T-cell (primary cell): ENCODE data around the gene IBTK. TPM values are rescaled to one million over a fixed set of nuclear protein-coding genes. Genes with fewer than 3 reads are reported as not detected.
"Not testable (repeated sequence)": the region's sequence is repeated elsewhere in the genome, so short reads cannot be mapped to it uniquely, and the experiment has no call there.

Experiments used
- ATAC-seq, 4 experiments: fragments of 200-7000 bp in 3 of 4; fragments of 150-1000 bp in 1 of 4; cut with Tn5 transposase; replicated peaks in 1 of 4; 1 replicate in 3 of 4; 2 replicates in 1 of 4; pipeline ENCODE4 v1.10.0; 2021; ENCODE audit warnings: moderate library complexity in 3 of 4, mild to moderate bottlenecking in 2 of 4, moderate number of reproducible peaks in 1 of 4
- CTCF ChIA-PET, 2 donors: fragments of 300-600 bp; sonication (Branson Sonifier 250); formaldehyde crosslinking; loops; one replicate each; lab custom pipeline; 2022; ENCODE audit warnings: antibody characterized with exemption in 2 of 2; lab: Charles Lee
- POLR2A ChIA-PET, 2 donors: fragments of 300-600 bp; sonication (Branson Sonifier 250); formaldehyde crosslinking; loops; one replicate each; lab custom pipeline; 2022; ENCODE audit warnings: antibody characterized with exemption in 2 of 2; lab: Charles Lee
- DNase-seq, 35 experiments: peaks; one replicate each; pipeline versions ENCODE4 v3.0.0 to v3.0.0-alpha.2; 2013 to 2023
- H3K27ac ChIP-seq: one replicate; pipeline ENCODE4 v1.5.1; 2013; ENCODE audit warnings: low read length
- H3K27me3 ChIP-seq, 2 experiments: replicated peaks in 1 of 2; 1 replicate in 1 of 2; 2 replicates in 1 of 2; pipeline versions ENCODE4 v1.6.1 to v1.7.0; 2013; ENCODE audit warnings: low read length in 1 of 2, mixed read lengths in 1 of 2; ENCODE audit not compliant: control insufficient read depth in 2 of 2, insufficient read depth in 2 of 2; ENCODE audit errors: extremely low read depth in 1 of 2
- H3K36me3 ChIP-seq, 2 donors: 1 replicate in 1 of 2; 2 replicates in 1 of 2; pipeline versions ENCODE4 v1.6.1 to v1.7.0; 2013; ENCODE audit warnings: low read length in 1 of 2; ENCODE audit not compliant: control insufficient read depth in 2 of 2, insufficient read depth in 1 of 2; ENCODE audit errors: extremely low read depth in 1 of 2
- H3K4me1 ChIP-seq, 2 experiments: 1 replicate in 1 of 2; 2 replicates in 1 of 2; pipeline versions ENCODE4 v1.6.1 to v1.7.0; 2013; ENCODE audit warnings: low read length in 2 of 2, mixed read lengths in 1 of 2; ENCODE audit not compliant: insufficient read depth in 2 of 2, control insufficient read depth in 1 of 2; ENCODE audit errors: extremely low read depth in 1 of 2
- H3K4me3 ChIP-seq, 2 donors: 1 replicate in 1 of 2; 2 replicates in 1 of 2; pipeline versions ENCODE4 v1.5.1 to v1.7.0; 2013; ENCODE audit warnings: mild to moderate bottlenecking in 2 of 2, low read length in 1 of 2, moderate library complexity in 1 of 2; ENCODE audit not compliant: control insufficient read depth in 1 of 2; ENCODE audit errors: extremely low read depth in 1 of 2
- H3K9me3 ChIP-seq: 2 replicates; pipeline ENCODE4 v1.7.0; 2013
- H3K27ac Mint-ChIP-seq, 2 donors: one replicate each; pipeline ENCODE4 v1.8.0; 2020 to 2021; ENCODE audit warnings: mild to moderate bottlenecking in 2 of 2, mixed read lengths in 2 of 2
- H3K27me3 Mint-ChIP-seq, 2 donors: one replicate each; pipeline ENCODE4 v1.8.0; 2021 to 2022; ENCODE audit warnings: mixed read lengths in 2 of 2
- H3K36me3 Mint-ChIP-seq: one replicate; pipeline ENCODE4 v1.8.0; 2021; ENCODE audit warnings: mixed read lengths
- H3K4me1 Mint-ChIP-seq, 3 donors: one replicate each; pipeline ENCODE4 v1.8.0; 2020 to 2022; ENCODE audit warnings: mixed read lengths in 3 of 3, mild to moderate bottlenecking in 1 of 3
- H3K4me3 Mint-ChIP-seq, 3 donors: one replicate each; pipeline ENCODE4 v1.8.0; 2020 to 2022; ENCODE audit warnings: mild to moderate bottlenecking in 3 of 3, mixed read lengths in 3 of 3, moderate library complexity in 3 of 3
- H3K9me3 Mint-ChIP-seq, 3 donors: one replicate each; pipeline ENCODE4 v1.8.0; 2020 to 2022; ENCODE audit warnings: mixed read lengths in 3 of 3
- WGBS: methylation state at CpG from one replicate; pipeline ENCODE4 v1.1.5; 2013; ENCODE audit warnings: missing lambda C conversion rate; ENCODE audit not compliant: insufficient coverage; 5-methylcytosine and 5-hydroxymethylcytosine counted together
- total RNA-seq, 35 experiments: library from RNA in 6 of 35; stranded (reverse) in 6 of 35; fragments of 120-200 nt in 1 of 35; gene quantifications; one replicate each; pipeline versions ENCODE4 v1.2.1 to v1.2.4 and lab custom pipeline; 2013 to 2026

IBTK gene
- total RNA-seq (10 to 100 TPM; 19.2 to 21.9 (median 20.7) TPM), total RNA-seq (lab: John Stamatoyannopoulos, UW) (66.2 to 156 (median 96.4) reads per million in 29 experiments)
- 41.2 TPM for total RNA-seq (2013)

- no peaks in the 10 kb centered on the region for H3K9me3 ChIP-seq
- Mint-ChIP-seq H3K27ac (peak within 1 kb of the TSS; percentile 93 to 96), H3K36me3 (peaks cover 10% of the 10 kb centered on the region), H3K27me3 (no peaks in the 10 kb centered on the region), H3K4me1 (peaks cover 43 to 44% (median 44%) of the 10 kb centered on the region in 3 donors), H3K9me3 (no peaks in the 10 kb centered on the region), H3K4me3 (peak within 1 kb of the TSS; percentile 95 to 98 (median 97))
- ChIA-PET CTCF (interaction anchor here (1.5 to 3.8 kb wide), 4 partner anchors 28 to 820 kb away, joined by 3 to 38 read pairs (median 6); partner anchors contain the start of genes DOP1A (in 2 of the 2) and UBE3D (in 2 of the 2)), POLR2A (interaction anchor here (0.7 to 0.9 kb wide), 2 partner anchors 35 to 818 kb away, joined by 3 read pairs; partner anchors contain the start of gene UBE3D (in 1 of the 2))
- 3% methylated on average over 45 of the region's 45 CpGs for WGBS
- peak within 1 kb of the TSS; percentile 83 for H3K27ac ChIP-seq
- H3K4me3 ChIP-seq: peak within 1 kb of the TSS; percentile 82 to 95
- H3K36me3 ChIP-seq: no peaks in the 10 kb centered on the region
- DNase-seq (peak; percentile 74 to 95 (median 88)), ATAC-seq (peak; percentile 89 to 95 (median 92))
- H3K4me1 ChIP-seq: peaks cover 10 to 27% of the 10 kb centered on the region in 2 experiments
- H3K27me3 ChIP-seq: no peaks in the 10 kb centered on the region
Measured at GRCh38 chr6:82247505-82248272, at the start of gene IBTK. Gene IBTK (minus strand): TSS chr6:82247744. CDS start chr6:82240486, 7,258 bp downstream.

- ChIA-PET CTCF (interaction anchor here in 1 of 2 donors (2.2 kb wide), 1 partner anchor 13 kb away, joined by 7 read pairs; no protein-coding TSS in a partner anchor), POLR2A (no interaction called here)
- Histone ChIP-seq H3K27me3 (no peaks in the 10 kb centered on the region), H3K4me1 (no peaks in the 10 kb centered on the region), H3K27ac (no peak overlapping the region), H3K36me3 (no peaks in the 10 kb centered on the region), H3K9me3 (no peaks in the 10 kb centered on the region), H3K4me3 (no peak overlapping the region)
- Mint-ChIP-seq H3K9me3 (peaks cover 0 to 3% (median 0%) of the 10 kb centered on the region in 3 donors), H3K4me1 (peaks cover 26 to 39% (median 33%) of the 10 kb centered on the region in 3 donors), H3K27ac (no peak overlapping the region), H3K27me3 (peaks cover 0 to 7% of the 10 kb centered on the region in 2 donors), H3K4me3 (no peak overlapping the region), H3K36me3 (no peaks in the 10 kb centered on the region)
- DNase-seq (no peak), ATAC-seq (no peak)
- 92% methylated on average over 10 of the region's 11 CpGs for WGBS
Measured at GRCh38 chr6:82283771-82284410, 36.3 kb upstream of the IBTK start.

- H3K4me1 Mint-ChIP-seq: peaks cover 24 to 34% (median 33%) of the 10 kb centered on the region in 3 donors
- not testable (repeated sequence) for H3K9me3 ChIP-seq, H3K36me3 Mint-ChIP-seq, H3K4me1 ChIP-seq, H3K4me3 ChIP-seq, DNase-seq, H3K27me3 Mint-ChIP-seq, ATAC-seq, H3K27me3 ChIP-seq, H3K9me3 Mint-ChIP-seq, H3K36me3 ChIP-seq
- H3K27ac ChIP-seq: peak overlapping the region; percentile 5
- H3K27ac Mint-ChIP-seq: peak overlapping the region; percentile 84 to 94
- no CpG with 5 or more reads among the region's 2 CpGs for WGBS
- CTCF ChIA-PET: interaction anchor here (1.5 to 2.2 kb wide), 2 partner anchors 11 kb away, joined by 4 to 7 read pairs; no protein-coding TSS in a partner anchor
- H3K4me3 Mint-ChIP-seq: peak overlapping the region; percentile 41 to 56 (median 52)
- POLR2A ChIA-PET: interaction anchor here in 1 of 2 donors (0.5 kb wide), 1 partner anchor 473 kb away, joined by 3 read pairs; no protein-coding TSS in a partner anchor
Measured at GRCh38 chr6:82281550-82281949, 34.0 kb upstream of the IBTK start.

GRCh38 chr6:82277686-82278085, 30.1 kb upstream of the IBTK start:
- H3K36me3 Mint-ChIP-seq: no peaks in the 10 kb centered on the region
- ChIA-PET CTCF (no interaction called here), POLR2A (no interaction called here)
- no peak overlapping the region for H3K27ac Mint-ChIP-seq
- Histone ChIP-seq H3K27ac (no peak overlapping the region), H3K36me3 (no peaks in the 10 kb centered on the region), H3K4me1 (no peaks in the 10 kb centered on the region), H3K27me3 (no peaks in the 10 kb centered on the region), H3K4me3 (no peak overlapping the region), H3K9me3 (no peaks in the 10 kb centered on the region)
- no peaks in the 10 kb centered on the region for H3K9me3 Mint-ChIP-seq
- no peak for DNase-seq
- no peaks in the 10 kb centered on the region for H3K27me3 Mint-ChIP-seq
- no peak overlapping the region for H3K4me3 Mint-ChIP-seq
- no peak for ATAC-seq
- H3K4me1 Mint-ChIP-seq: peaks cover 14 to 20% (median 19%) of the 10 kb centered on the region in 3 donors

- Mint-ChIP-seq H3K27ac (no peak overlapping the region), H3K9me3 (no peaks in the 10 kb centered on the region), H3K4me3 (no peak overlapping the region), H3K4me1 (peaks cover 0 to 3% (median 2%) of the 10 kb centered on the region in 3 donors), H3K36me3 (no peaks in the 10 kb centered on the region), H3K27me3 (no peaks in the 10 kb centered on the region)
- Histone ChIP-seq H3K27ac (no peak overlapping the region), H3K27me3 (no peaks in the 10 kb centered on the region), H3K36me3 (no peaks in the 10 kb centered on the region), H3K9me3 (no peaks in the 10 kb centered on the region), H3K4me1 (no peaks in the 10 kb centered on the region), H3K4me3 (no peak overlapping the region)
- CTCF ChIA-PET: interaction anchor here in 1 of 2 donors (1.0 to 1.8 kb wide), 2 partner anchors 28 to 791 kb away, joined by 3 to 13 read pairs; partner anchors contain the start of genes DOP1A, IBTK and UBE3D
- WGBS: no CpG with 5 or more reads among the region's 5 CpGs
- ATAC-seq (no peak), DNase-seq (no peak)
- POLR2A ChIA-PET: interaction anchor here in 1 of 2 donors (0.6 kb wide), 1 partner anchor 51 kb away, joined by 3 read pairs; no protein-coding TSS in a partner anchor
Measured at GRCh38 chr6:82275686-82276085, 28.1 kb upstream of the IBTK start.

- Histone ChIP-seq H3K27ac (no peak overlapping the region), H3K36me3 (no peaks in the 10 kb centered on the region), H3K27me3 (no peaks in the 10 kb centered on the region), H3K9me3 (no peaks in the 10 kb centered on the region), H3K4me1 (no peaks in the 10 kb centered on the region), H3K4me3 (no peak overlapping the region)
- ATAC-seq: no peak
- no CpG with 5 or more reads among the region's 1 CpG for WGBS
- POLR2A ChIA-PET: no interaction called here
- Mint-ChIP-seq H3K4me1 (no peaks in the 10 kb centered on the region), H3K27me3 (no peaks in the 10 kb centered on the region), H3K27ac (no peak overlapping the region), H3K36me3 (no peaks in the 10 kb centered on the region), H3K9me3 (no peaks in the 10 kb centered on the region), H3K4me3 (no peak overlapping the region)
- DNase-seq: no peak
- CTCF ChIA-PET: interaction anchor here (1.1 to 4.3 kb wide), 2 partner anchors 781 to 793 kb away, joined by 3 to 47 read pairs; partner anchors contain the start of genes DOP1A (in 1 of the 2) and UBE3D (in 1 of the 2)
Measured at GRCh38 chr6:82273295-82273694, 25.8 kb upstream of the IBTK start.
